ENCODE results near the gene ASB4. TPM values are rescaled to one million over a fixed set of nuclear protein-coding genes. Genes with fewer than 3 reads are reported as not detected.

The ASB4 gene
- total RNA-seq, 1 donor from 2014 or later = not detected

- no peak for TF ChIP-seq CTCF (IDR thresholded peaks at IDR 0.05; ENCODE audit: unreplicated experiment)
- H3K27ac Mint-ChIP-seq (ENCODE audit: unreplicated experiment) = no peak overlapping the region
- H3K4me3 Mint-ChIP-seq (ENCODE audit: unreplicated experiment) = no peak overlapping the region
These were observed 4.6 kb downstream of the ASB4 start for GRCh38 chr7:95490231-95490762.

DNA sequence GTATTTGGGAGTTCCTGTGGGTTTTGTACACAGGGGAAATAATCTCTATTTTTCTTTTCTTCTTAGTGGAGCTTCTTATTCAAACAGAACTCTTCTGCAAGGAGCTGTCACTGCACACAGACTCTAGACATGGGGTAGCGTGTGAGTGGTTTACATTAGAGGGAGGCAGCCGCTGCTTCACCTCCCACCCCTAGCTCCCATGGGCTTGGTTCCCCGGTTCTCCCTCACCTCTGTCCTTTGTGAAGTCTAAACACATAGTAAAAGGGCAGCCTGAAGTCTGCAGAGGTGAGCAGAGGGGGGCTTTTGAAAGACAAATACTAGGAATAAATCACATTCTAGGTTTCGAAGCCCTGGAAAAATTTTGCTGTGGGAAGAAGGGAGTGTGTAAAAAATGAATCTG is 5.5 kb downstream of the ASB4 start:
- H3K27ac Mint-ChIP-seq (ENCODE audit: unreplicated experiment) = no peak overlapping the region
- H3K27me3 Mint-ChIP-seq (ENCODE audit: unreplicated experiment) = no peaks in the 10 kb centered on the region
- no peak for DNase-seq (ENCODE audit: low spot score)
- H3K36me3 Mint-ChIP-seq (ENCODE audit: low read depth, unreplicated experiment) = no peaks in the 10 kb centered on the region
- no peak overlapping the region for H3K4me3 Mint-ChIP-seq (ENCODE audit: unreplicated experiment)
- H3K4me1 Mint-ChIP-seq (ENCODE audit: unreplicated experiment) = peaks cover 8% of the 10 kb centered on the region
- no peaks in the 10 kb centered on the region for H3K9me3 Mint-ChIP-seq (ENCODE audit: unreplicated experiment)
- TF ChIP-seq CTCF (IDR thresholded peaks at IDR 0.05; ENCODE audit: unreplicated experiment) = no peak

More at GRCh38 chr7:95490231-95490762, 4.6 kb downstream of the ASB4 start:
- no peaks in the 10 kb centered on the region for H3K36me3 Mint-ChIP-seq (ENCODE audit: low read depth, unreplicated experiment)
- peaks cover 8% of the 10 kb centered on the region for H3K4me1 Mint-ChIP-seq (ENCODE audit: unreplicated experiment)
- no peak for DNase-seq (ENCODE audit: low spot score)
- H3K9me3 Mint-ChIP-seq (ENCODE audit: unreplicated experiment) = no peaks in the 10 kb centered on the region
- H3K27me3 Mint-ChIP-seq (ENCODE audit: unreplicated experiment) = no peaks in the 10 kb centered on the region

- no peak for TF ChIP-seq CTCF (IDR thresholded peaks at IDR 0.05; ENCODE audit: unreplicated experiment)
- Mint-ChIP-seq H3K36me3 (ENCODE audit: low read depth, unreplicated experiment) (no peaks in the 10 kb centered on the region), H3K27me3 (ENCODE audit: unreplicated experiment) (no peaks in the 10 kb centered on the region), H3K9me3 (ENCODE audit: unreplicated experiment) (no peaks in the 10 kb centered on the region), H3K27ac (ENCODE audit: unreplicated experiment) (no peak overlapping the region), H3K4me1 (ENCODE audit: unreplicated experiment) (peaks cover 8% of the 10 kb centered on the region), H3K4me3 (ENCODE audit: unreplicated experiment) (no peak overlapping the region)
- DNase-seq (ENCODE audit: low spot score) = no peak
These were observed 6.0 kb downstream of the ASB4 start for GRCh38 chr7:95491634-95492314.

GRCh38 chr7:95493247-95493646 is 7.5 kb downstream of the ASB4 start:
- Mint-ChIP-seq H3K9me3 (ENCODE audit: unreplicated experiment) (no peaks in the 10 kb centered on the region), H3K4me1 (ENCODE audit: unreplicated experiment) (peaks cover 8% of the 10 kb centered on the region), H3K27me3 (ENCODE audit: unreplicated experiment) (no peaks in the 10 kb centered on the region), H3K36me3 (ENCODE audit: low read depth, unreplicated experiment) (no peaks in the 10 kb centered on the region), H3K27ac (ENCODE audit: unreplicated experiment) (no peak overlapping the region), H3K4me3 (ENCODE audit: unreplicated experiment) (no peak overlapping the region)
- no peak for DNase-seq (ENCODE audit: low spot score)
- no peak for TF ChIP-seq CTCF (IDR thresholded peaks at IDR 0.05; ENCODE audit: unreplicated experiment)

DNA sequence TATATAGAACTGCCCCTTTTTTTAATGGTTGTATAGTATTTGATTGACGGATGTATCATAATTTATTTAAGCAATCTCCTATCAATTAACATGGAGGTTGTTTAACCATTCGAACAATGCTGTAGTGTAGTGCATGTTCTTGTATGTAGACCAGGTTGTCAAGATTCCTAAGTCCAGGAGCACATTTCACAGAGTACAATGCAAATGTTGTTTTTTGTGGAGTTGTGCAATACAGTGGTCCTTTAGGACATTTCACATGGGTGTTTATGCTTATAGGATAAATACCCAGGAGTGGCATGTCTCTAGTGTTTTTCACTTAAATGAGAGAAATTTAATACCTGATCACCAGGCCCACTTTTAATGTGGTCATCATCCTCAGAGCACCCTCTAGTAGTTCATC is 8.1 kb downstream of the ASB4 start:
- no peak overlapping the region for H3K27ac Mint-ChIP-seq (ENCODE audit: unreplicated experiment)
- no peak for DNase-seq (ENCODE audit: low spot score)
- no peak for TF ChIP-seq CTCF (IDR thresholded peaks at IDR 0.05; ENCODE audit: unreplicated experiment)
- no peaks in the 10 kb centered on the region for H3K36me3 Mint-ChIP-seq (ENCODE audit: low read depth, unreplicated experiment)
- H3K9me3 Mint-ChIP-seq (ENCODE audit: unreplicated experiment) = no peaks in the 10 kb centered on the region
- H3K27me3 Mint-ChIP-seq (ENCODE audit: unreplicated experiment) = no peaks in the 10 kb centered on the region
- no peak overlapping the region for H3K4me3 Mint-ChIP-seq (ENCODE audit: unreplicated experiment)
- peaks cover 2% of the 10 kb centered on the region for H3K4me1 Mint-ChIP-seq (ENCODE audit: unreplicated experiment)

Data from endothelial cell (in vitro differentiated cells).